ENCODE results near the gene SHFL.

Gene SHFL

GRCh38 chr19:10112037-10112761, 26.1 kb downstream of the SHFL start:
- no peak overlapping the region for H3K4me3 ChIP-seq (ENCODE audit: low read depth, low read length)
- in situ Hi-C loops (cut with HindIII; ENCODE audit: low sequenced_read_pairs) = no loop called here
- DNase-seq (ENCODE audit: low read depth, low spot score) = no peak
- TF ChIP-seq CTCF (IDR thresholded peaks at IDR 0.05; ENCODE audit: low read depth, low read length) = no peak

- DNase-seq (ENCODE audit: low read depth, low spot score) = no peak
- no peak overlapping the region for H3K4me3 ChIP-seq (ENCODE audit: low read depth, low read length)
- in situ Hi-C loops (cut with HindIII; ENCODE audit: low sequenced_read_pairs) = no loop called here
- peak; percentile 84 for TF ChIP-seq CTCF (IDR thresholded peaks at IDR 0.05; ENCODE audit: low read depth, low read length)
Measured at GRCh38 chr19:10112895-10113591, 26.9 kb downstream of the SHFL start.

- in situ Hi-C loops (cut with HindIII; ENCODE audit: low sequenced_read_pairs) = no loop called here
- no peak for DNase-seq (ENCODE audit: low read depth, low spot score)
- TF ChIP-seq CTCF (IDR thresholded peaks at IDR 0.05; ENCODE audit: low read depth, low read length) = no peak
- H3K4me3 ChIP-seq (ENCODE audit: low read depth, low read length) = no peak overlapping the region
Measured at GRCh38 chr19:10113592-10113963, 27.5 kb downstream of the SHFL start.

GRCh38 chr19:10113964-10114650, 28.0 kb downstream of the SHFL start:
- no peak for TF ChIP-seq CTCF (IDR thresholded peaks at IDR 0.05; ENCODE audit: low read depth, low read length)
- H3K4me3 ChIP-seq (ENCODE audit: low read depth, low read length) = no peak overlapping the region
- in situ Hi-C loops (cut with HindIII; ENCODE audit: low sequenced_read_pairs) = no loop called here
- no peak for DNase-seq (ENCODE audit: low read depth, low spot score)

GRCh38 chr19:10114651-10115391, 28.7 kb downstream of the SHFL start:
- TF ChIP-seq CTCF (IDR thresholded peaks at IDR 0.05; ENCODE audit: low read depth, low read length) = no peak
- no peak overlapping the region for H3K4me3 ChIP-seq (ENCODE audit: low read depth, low read length)
- in situ Hi-C loops (cut with HindIII; ENCODE audit: low sequenced_read_pairs) = no loop called here
- DNase-seq (ENCODE audit: low read depth, low spot score) = no peak

GRCh38 chr19:10115392-10116084, 29.4 kb downstream of the SHFL start:
- TF ChIP-seq CTCF (IDR thresholded peaks at IDR 0.05; ENCODE audit: low read depth, low read length) = no peak
- no peak for DNase-seq (ENCODE audit: low read depth, low spot score)
- in situ Hi-C loops (cut with HindIII; ENCODE audit: low sequenced_read_pairs) = no loop called here
- no peak overlapping the region for H3K4me3 ChIP-seq (ENCODE audit: low read depth, low read length)

Data from astrocyte of the spinal cord (primary cell).